ENCODE measurements around the gene SLC2A10. TPM values are rescaled to one million over a fixed set of nuclear protein-coding genes. Genes with fewer than 3 reads are reported as not detected.

Gene SLC2A10
- total RNA-seq, 2 donors from 2014 or later = 0.64 to 1.5 TPM

DNA sequence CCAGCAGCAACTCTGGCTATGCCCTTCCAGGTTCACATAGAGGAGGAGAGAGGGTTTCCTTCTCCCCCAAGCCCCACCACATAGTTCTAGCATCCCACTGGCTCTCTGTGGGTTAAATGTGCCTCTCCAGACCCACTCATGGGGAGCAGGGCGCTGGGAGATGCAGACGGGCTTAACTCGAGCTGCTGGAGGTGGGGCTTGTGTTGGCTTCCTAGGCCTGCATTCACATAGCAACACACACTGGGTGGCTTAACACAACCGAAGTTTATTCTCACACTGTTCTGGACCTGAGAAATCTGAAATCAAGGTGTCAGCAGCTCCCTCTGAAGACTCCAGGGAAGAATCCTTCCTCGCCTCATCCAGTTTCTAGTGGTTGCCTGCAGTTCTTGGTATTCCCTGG lies 33.6 kb downstream of the SLC2A10 start:
- peaks cover 0 to 3% of the 10 kb centered on the region in 2 donors for H3K4me1 Mint-ChIP-seq (ENCODE audit: low read depth in 2 of 2)
- H3K36me3 Mint-ChIP-seq = no peaks in the 10 kb centered on the region
- H3K27ac Mint-ChIP-seq = no peak overlapping the region
- no peaks in the 10 kb centered on the region for H3K9me3 Mint-ChIP-seq
- no peak for DNase-seq (ENCODE audit: low spot score)
- H3K27me3 Mint-ChIP-seq = peaks cover 38 to 45% of the 10 kb centered on the region in 2 donors
- peak in 1 of 2 donors; percentile 6 for ATAC-seq
- no peak overlapping the region for H3K4me3 Mint-ChIP-seq

DNA sequence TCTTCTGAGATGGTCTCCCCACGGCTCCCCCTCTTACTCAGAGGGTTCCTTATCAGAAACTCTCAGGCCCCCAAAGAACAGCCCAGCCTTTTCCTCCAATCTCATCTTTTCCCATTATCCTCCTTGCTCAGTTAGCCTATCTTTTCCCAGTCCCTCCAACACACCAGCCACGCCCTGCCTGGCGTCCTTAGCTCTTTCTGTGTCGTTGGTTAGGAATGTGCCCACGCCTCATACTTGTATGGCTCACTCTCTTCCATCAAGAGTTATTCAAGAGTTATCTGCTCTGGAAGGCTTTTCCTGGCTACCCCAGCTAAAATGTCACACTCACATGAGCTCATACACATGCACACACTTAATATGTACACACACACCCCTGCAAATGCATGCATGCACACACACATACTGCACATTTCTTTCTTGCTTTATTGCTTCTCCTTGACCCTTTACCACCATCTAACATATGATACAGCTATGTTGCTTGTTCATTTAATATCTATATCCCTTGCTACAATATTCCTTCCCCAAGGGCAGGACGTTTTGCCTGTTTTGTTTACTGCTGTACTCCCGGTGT lies 37.6 kb downstream of the SLC2A10 start:
- H3K36me3 Mint-ChIP-seq = no peaks in the 10 kb centered on the region

DNA sequence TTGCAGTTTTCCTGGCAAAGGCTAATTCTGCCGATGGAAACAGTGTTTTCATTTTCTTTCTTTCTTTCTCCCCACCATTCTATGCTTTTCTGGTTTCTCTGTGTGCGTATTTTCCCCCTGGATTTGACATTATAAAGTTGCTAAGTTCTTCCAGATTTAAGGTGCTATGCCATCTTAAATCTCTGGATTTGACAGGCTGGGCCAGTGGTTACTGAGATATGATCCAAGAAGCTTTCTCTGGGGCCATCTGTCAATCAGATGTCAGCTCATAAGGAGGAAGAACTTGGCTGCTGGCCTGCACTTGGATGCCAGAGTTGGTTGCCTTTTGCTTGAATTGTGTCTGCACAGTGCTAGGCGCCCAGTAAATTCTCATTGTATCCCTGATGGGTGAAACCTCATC lies 39.7 kb downstream of the SLC2A10 start:
- H3K36me3 Mint-ChIP-seq = no peaks in the 10 kb centered on the region
- DNase-seq (ENCODE audit: low spot score) = no peak
- H3K9me3 Mint-ChIP-seq = no peaks in the 10 kb centered on the region
- H3K27ac Mint-ChIP-seq = no peak overlapping the region
- H3K27me3 Mint-ChIP-seq = peaks cover 38 to 65% of the 10 kb centered on the region in 2 donors
- peaks cover 0 to 2% of the 10 kb centered on the region in 2 donors for H3K4me1 Mint-ChIP-seq (ENCODE audit: low read depth in 2 of 2)
- no peak for ATAC-seq
- no peak overlapping the region for H3K4me3 Mint-ChIP-seq

More for the DNA sequence above, 37.6 kb downstream of the SLC2A10 start:
- ATAC-seq (no peak), DNase-seq (ENCODE audit: low spot score) (no peak)
- Mint-ChIP-seq H3K9me3 (no peaks in the 10 kb centered on the region), H3K27ac (no peak overlapping the region), H3K4me3 (no peak overlapping the region), H3K27me3 (peaks cover 40 to 62% of the 10 kb centered on the region in 2 donors), H3K4me1 (ENCODE audit: low read depth in 2 of 2) (no peaks in the 10 kb centered on the region)

DNA sequence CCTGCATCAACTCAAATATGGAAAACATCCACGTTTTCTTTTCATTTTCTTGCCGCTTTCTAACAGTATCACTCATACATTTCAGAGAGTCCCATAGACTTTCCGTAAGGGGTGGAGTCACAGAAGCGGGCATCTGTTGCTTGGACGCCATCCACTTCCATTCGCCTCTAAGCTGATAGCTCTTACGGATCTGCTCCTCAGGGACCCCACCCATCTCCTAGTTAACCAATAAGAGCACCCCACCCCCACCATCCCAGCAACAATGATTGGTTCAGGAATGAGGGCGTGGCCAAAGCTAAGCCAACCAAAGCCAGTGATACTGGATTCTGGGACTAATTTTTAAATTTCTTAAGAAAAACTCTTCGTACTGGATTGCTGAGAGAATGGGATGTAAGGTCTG lies 42.4 kb downstream of the SLC2A10 start:
- no peak for ATAC-seq
- Mint-ChIP-seq H3K9me3 (no peaks in the 10 kb centered on the region), H3K4me3 (no peak overlapping the region), H3K27ac (no peak overlapping the region), H3K36me3 (no peaks in the 10 kb centered on the region), H3K4me1 (ENCODE audit: low read depth in 2 of 2) (peaks cover 0 to 2% of the 10 kb centered on the region in 2 donors), H3K27me3 (peaks cover 29 to 52% of the 10 kb centered on the region in 2 donors)
- no peak for DNase-seq (ENCODE audit: low spot score)

DNA sequence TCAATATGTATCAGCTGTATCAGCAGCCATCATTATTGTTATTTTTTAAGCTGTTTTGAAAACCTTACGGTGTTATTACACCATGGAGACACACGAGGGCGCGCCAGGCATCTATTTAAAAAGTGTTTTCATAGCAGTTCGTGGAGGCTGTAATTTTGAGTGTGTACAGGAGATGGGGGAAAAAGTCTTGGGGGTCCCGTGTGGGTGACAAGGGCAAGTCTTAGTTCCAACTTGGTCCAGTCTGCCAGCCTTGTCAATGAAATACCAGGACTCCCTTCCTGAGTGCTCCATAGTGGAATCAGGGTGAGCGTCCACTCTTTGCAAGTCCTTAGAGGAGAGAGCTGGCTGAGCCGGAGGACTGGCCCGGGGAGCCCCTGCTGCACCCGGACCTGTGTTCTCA lies 43.3 kb downstream of the SLC2A10 start:
- H3K4me3 Mint-ChIP-seq = no peak overlapping the region
- H3K27me3 Mint-ChIP-seq = peaks cover 23 to 43% of the 10 kb centered on the region in 2 donors
- no peaks in the 10 kb centered on the region for H3K36me3 Mint-ChIP-seq
- ATAC-seq = no peak
- H3K9me3 Mint-ChIP-seq = no peaks in the 10 kb centered on the region
- no peak overlapping the region for H3K27ac Mint-ChIP-seq
- no peak for DNase-seq (ENCODE audit: low spot score)
- peaks cover 0 to 2% of the 10 kb centered on the region in 2 donors for H3K4me1 Mint-ChIP-seq (ENCODE audit: low read depth in 2 of 2)

DNA sequence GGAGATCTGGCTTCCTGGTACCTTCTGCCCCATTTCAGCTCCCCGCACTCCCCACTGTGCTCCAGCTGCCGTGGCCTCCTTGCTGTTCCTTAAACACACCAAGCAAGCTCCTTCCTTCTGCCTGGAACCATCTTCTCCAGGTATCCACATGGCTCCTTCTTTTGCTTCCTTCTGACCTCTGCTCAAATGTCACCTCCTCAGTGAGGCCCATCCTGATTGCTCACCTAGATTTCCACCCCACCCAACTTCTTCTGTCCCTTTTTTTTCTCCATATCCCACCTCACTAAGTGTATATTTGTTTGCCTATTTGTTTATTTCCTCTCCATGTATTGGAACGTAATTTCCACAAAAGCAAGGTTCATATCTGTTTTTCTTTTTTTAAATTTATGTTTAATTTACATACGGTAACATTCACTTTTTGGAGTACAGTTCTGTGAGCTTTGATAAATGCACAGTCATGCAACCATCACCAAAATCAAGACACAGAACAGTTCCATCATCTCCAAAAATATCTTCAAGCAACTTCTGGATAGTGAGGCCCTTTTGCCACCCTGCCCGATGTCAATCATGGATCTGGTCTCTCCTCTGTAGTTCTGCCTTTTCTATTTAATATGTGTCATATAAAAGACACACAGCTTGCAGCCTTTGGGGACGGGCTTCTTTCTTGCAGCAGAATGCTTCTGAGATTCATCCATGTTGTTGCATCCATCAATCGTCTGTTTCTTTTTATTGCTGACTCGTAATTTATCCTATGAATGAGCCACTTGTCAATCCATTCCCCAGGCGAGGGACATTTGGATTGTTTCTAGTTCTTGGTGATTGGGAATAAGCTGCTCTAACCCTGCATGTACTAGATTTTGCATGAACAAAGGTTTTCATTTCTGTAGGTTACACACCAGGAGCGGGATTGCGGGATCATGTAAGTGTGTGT lies 46.3 kb downstream of the SLC2A10 start:
- no peak overlapping the region for H3K27ac Mint-ChIP-seq
- no peak for ATAC-seq

DNA sequence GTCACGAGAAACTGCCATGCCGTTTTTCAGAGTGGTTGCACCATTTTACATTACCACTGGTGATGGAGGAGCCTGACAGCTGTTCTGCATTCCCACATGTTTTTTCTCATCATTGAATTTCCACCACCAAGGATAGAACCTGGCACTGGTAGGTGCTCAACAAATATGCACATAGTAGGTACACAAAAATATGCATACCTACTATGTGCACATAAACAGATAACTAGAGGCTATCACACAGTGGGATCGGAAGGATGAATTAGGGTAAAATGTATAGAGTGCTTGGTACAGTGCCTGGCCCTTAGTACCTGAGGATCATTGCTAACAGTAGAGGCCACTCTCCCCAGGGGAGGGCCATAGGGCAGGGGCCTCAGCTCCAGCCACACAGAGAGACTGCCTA lies 47.0 kb downstream of the SLC2A10 start:
- peaks cover 11 to 37% of the 10 kb centered on the region in 2 donors for H3K27me3 Mint-ChIP-seq
- no peak overlapping the region for H3K27ac Mint-ChIP-seq
- peaks cover 0 to 2% of the 10 kb centered on the region in 2 donors for H3K4me1 Mint-ChIP-seq (ENCODE audit: low read depth in 2 of 2)
- DNase-seq (ENCODE audit: low spot score) (no peak), ATAC-seq (no peak)
- H3K4me3 Mint-ChIP-seq = no peak overlapping the region
- H3K36me3 Mint-ChIP-seq = no peaks in the 10 kb centered on the region
- no peaks in the 10 kb centered on the region for H3K9me3 Mint-ChIP-seq

More for the DNA sequence above, 46.3 kb downstream of the SLC2A10 start:
- Mint-ChIP-seq H3K4me1 (ENCODE audit: low read depth in 2 of 2) (peaks cover 0 to 2% of the 10 kb centered on the region in 2 donors), H3K9me3 (no peaks in the 10 kb centered on the region), H3K4me3 (no peak overlapping the region), H3K27me3 (peaks cover 13 to 37% of the 10 kb centered on the region in 2 donors), H3K36me3 (no peaks in the 10 kb centered on the region)
- DNase-seq (ENCODE audit: low spot score) = no peak

DNA sequence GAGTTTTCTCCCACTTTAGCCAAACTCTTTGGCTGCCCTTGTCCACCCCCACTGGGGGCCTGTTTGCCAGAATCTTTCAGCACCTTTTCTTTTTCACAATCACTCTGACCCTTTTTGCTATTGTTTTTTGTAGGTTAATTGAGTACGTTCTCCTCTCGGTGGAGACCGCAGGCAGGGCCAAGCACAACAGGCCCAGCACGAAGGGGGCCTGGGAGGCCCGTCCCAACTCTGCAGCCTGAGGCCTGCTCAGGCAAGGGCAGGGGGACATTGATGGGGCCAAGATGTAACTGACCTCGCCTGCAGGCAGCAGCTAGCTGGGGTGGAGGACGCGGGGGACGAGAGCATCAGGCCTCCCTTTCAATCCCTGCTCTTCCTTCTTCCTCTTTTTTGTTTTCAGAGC lies 47.7 kb downstream of the SLC2A10 start:
- no peak for ATAC-seq
- Mint-ChIP-seq H3K27me3 (peaks cover 8 to 31% of the 10 kb centered on the region in 2 donors), H3K4me1 (ENCODE audit: low read depth in 2 of 2) (peaks cover 0 to 2% of the 10 kb centered on the region in 2 donors), H3K4me3 (no peak overlapping the region), H3K36me3 (no peaks in the 10 kb centered on the region), H3K27ac (no peak overlapping the region), H3K9me3 (no peaks in the 10 kb centered on the region)
- no peak for DNase-seq (ENCODE audit: low spot score)

DNA sequence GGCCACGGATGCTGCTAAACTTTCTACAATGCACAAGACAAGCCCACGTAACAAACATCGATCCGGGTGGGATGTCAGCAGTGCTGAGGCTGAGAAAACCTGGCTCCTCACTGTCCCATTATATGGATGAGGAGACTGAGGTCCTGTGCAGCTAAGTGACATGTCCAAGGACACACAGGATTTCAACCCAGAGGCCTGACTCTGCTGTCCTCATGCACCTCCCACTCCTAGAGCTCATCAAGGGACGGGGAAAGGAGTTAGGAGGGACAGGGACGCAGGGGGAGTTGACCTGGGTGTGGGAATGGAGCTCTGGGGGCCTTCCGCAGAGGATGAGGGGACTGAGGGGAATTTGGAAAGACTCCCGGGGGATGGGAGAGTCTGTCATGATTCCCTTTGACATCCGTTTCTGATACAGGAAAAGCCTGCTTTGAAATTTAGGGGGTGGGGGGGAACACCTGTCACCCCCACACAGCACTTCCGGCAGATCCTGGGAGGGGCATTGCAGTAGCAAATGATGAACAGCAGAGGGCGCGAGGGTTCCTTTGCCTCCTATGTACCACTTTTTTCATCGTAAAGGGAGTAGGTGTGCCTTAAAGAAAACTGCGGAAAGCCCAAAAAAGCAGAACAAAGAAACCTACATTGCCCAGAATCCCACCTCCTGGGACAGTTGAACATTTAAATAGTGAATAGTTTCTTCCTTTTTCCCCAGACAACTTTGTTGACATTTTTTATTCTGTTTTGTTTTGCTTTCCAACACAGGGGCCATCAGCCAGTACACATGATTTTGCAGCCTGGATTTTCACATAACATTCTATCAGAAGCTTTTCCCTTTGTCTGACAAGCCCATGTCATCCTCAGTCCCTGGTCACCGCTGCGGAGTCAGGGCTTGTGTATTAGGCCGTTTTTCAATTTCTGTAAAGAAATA lies 48.6 kb downstream of the SLC2A10 start:
- Mint-ChIP-seq H3K4me3 (no peak overlapping the region), H3K27me3 (peaks cover 7 to 32% of the 10 kb centered on the region in 2 donors), H3K4me1 (ENCODE audit: low read depth in 2 of 2) (no peaks in the 10 kb centered on the region), H3K9me3 (no peaks in the 10 kb centered on the region), H3K27ac (no peak overlapping the region), H3K36me3 (no peaks in the 10 kb centered on the region)
- ATAC-seq (no peak), DNase-seq (ENCODE audit: low spot score) (peak; percentile 69)

DNA sequence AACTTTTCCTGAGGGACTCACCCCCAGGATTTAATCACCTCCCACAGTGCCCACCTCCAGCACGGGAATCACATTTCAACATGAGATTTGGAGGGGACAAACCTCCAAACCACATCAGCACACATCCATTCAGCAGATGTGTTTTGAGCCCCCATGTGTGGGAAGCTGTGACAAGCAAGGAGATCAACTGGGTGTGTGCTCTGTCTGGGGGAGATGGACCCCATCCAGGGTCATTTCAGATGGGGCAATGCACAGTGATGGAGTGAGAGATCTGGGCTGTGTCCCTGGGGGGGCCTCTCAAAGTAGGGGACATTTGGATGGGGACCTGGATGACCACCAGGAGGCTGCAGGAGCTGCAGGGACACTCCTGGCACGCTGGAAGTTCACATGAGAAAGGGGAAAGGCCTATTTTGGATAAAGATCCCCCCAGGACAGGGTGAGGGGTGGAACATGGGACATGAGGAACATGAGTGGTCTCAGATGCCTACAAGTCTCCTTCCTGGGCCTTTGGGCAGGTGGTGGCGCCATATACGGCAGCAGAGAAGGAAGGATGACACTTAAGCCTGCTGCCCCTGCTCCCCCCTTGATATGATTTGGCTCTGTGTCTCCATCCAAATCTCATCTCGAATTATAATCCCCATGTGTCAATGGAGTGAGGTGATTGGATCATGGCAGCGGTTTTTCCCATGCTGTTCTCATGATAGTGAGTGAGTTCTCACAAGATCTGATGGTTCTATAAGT lies 49.6 kb downstream of the SLC2A10 start:
- H3K9me3 Mint-ChIP-seq = no peaks in the 10 kb centered on the region
- DNase-seq (ENCODE audit: low spot score) (no peak), ATAC-seq (no peak)
- H3K4me3 Mint-ChIP-seq = no peak overlapping the region
- no peak overlapping the region for H3K27ac Mint-ChIP-seq
- no peaks in the 10 kb centered on the region for H3K36me3 Mint-ChIP-seq
- peaks cover 9 to 35% of the 10 kb centered on the region in 2 donors for H3K27me3 Mint-ChIP-seq
- H3K4me1 Mint-ChIP-seq (ENCODE audit: low read depth in 2 of 2) = no peaks in the 10 kb centered on the region

DNA sequence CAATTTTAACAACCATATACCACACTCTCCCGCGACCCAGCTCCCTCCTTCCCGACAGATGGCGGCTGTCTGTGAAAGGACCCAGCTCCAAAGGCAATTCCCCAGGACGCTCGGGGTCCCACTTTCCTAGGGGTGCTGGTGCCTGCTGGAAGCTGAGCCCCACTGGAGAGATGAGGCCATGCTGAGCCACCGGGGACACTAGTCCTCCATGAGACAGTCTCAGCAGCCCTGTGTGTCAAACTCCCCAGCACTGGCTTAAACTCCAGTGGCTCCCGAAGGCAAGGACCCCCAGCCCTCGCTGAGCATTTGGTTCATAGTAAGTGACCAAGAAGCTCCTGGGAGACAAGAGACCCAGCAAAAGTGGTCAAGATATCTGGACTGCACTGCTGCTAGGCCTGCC lies 52.1 kb downstream of the SLC2A10 start:
- H3K27me3 Mint-ChIP-seq = peaks cover 11 to 43% of the 10 kb centered on the region in 2 donors
- H3K4me3 Mint-ChIP-seq = no peak overlapping the region
- no peaks in the 10 kb centered on the region for H3K9me3 Mint-ChIP-seq
- no peak overlapping the region for H3K27ac Mint-ChIP-seq
- ATAC-seq = no peak
- no peaks in the 10 kb centered on the region for H3K4me1 Mint-ChIP-seq (ENCODE audit: low read depth in 2 of 2)
- H3K36me3 Mint-ChIP-seq = no peaks in the 10 kb centered on the region
- no peak for DNase-seq (ENCODE audit: low spot score)

DNA sequence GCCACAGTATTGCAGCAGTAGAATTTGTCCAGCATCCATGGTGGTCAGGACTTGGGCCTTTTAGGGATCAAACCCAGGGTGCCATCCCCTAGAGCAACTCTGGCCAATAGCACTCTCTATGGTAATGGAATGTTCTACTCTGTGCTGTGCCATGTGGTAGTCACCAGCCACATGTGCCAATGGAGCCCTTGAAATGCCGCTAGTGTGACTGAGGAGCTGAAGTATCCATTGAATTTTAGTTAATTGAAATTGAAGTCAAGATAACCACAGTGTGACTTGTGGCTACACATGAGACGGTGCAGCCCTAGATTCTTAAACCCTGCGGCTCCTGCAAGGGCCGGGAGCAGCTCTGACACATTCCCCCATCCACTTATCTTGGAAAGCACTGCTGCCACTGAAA lies 54.6 kb downstream of the SLC2A10 start:
- no peaks in the 10 kb centered on the region for H3K9me3 Mint-ChIP-seq
- no peak overlapping the region for H3K4me3 Mint-ChIP-seq
- H3K36me3 Mint-ChIP-seq = no peaks in the 10 kb centered on the region
- peaks cover 11 to 52% of the 10 kb centered on the region in 2 donors for H3K27me3 Mint-ChIP-seq
- ATAC-seq = no peak
- H3K4me1 Mint-ChIP-seq (ENCODE audit: low read depth in 2 of 2) = no peaks in the 10 kb centered on the region
- no peak for DNase-seq (ENCODE audit: low spot score)
- no peak overlapping the region for H3K27ac Mint-ChIP-seq

DNA sequence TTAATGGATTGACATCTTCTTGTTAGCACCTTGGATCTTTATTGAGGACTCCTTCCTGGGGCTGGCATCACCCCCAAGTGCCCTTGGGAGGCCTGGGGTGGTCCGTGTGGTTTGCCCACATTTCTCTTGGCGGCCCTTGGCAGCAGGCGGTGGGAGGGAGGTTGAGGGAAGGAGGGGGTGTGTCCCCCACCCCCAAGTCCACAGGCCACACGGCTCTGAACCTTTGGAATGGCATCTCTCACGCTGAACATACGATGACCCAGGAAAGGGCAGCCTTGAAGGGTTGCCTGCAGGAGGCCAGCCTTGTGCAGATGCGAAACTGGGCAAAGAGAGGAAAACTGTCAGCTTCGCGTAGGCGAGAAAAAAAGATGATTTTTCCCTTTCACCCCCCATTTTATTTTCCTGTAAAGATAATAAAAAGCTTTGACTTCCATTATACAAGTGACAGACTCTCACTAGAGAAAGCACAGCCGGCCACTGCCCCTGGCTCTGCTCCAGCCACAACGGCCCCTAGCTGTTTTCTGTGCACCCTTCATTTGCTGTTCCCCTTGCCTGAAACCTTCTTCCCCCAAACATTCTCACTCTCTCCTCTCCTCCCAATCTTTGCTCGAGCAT lies 56.2 kb downstream of the SLC2A10 start:
- Mint-ChIP-seq H3K27ac (no peak overlapping the region), H3K4me1 (ENCODE audit: low read depth in 2 of 2) (no peaks in the 10 kb centered on the region), H3K9me3 (no peaks in the 10 kb centered on the region), H3K27me3 (peaks cover 12 to 45% of the 10 kb centered on the region in 2 donors), H3K36me3 (no peaks in the 10 kb centered on the region), H3K4me3 (no peak overlapping the region)
- DNase-seq (ENCODE audit: low spot score) = no peak
- no peak for ATAC-seq
